ENCODE data around the gene ABCB6. TPM values are rescaled to one million over a fixed set of nuclear protein-coding genes. Genes with fewer than 3 reads are reported as not detected.

The ABCB6 gene
- total RNA-seq, 2 experiments from 2014 or later = 6.4 to 10.2 TPM

- POLR2A ChIA-PET = interaction anchor here (0.9 kb wide), 1 partner anchor 8 kb away, joined by 4 read pairs; no protein-coding TSS in a partner anchor
- no peaks in the 10 kb centered on the region for H3K4me1 ChIP-seq (ENCODE audit: insufficient read depth, low read length, poor library complexity, severe bottlenecking)
- no peaks in the 10 kb centered on the region for H4K20me1 ChIP-seq (ENCODE audit: insufficient read depth, low read length)
- intact Hi-C loops (cut with micrococcal nuclease; ENCODE audit: unreplicated experiment) = no loop called here
- no peaks in the 10 kb centered on the region for H3K79me2 ChIP-seq (ENCODE audit: insufficient read depth, low read depth, low read length)
- no peak overlapping the region for H2AFZ ChIP-seq (ENCODE audit: low read length)
- no peaks in the 10 kb centered on the region for H3K36me3 ChIP-seq (ENCODE audit: insufficient read depth, low read length)
- H3K27ac ChIP-seq (ENCODE audit: low read depth, low read length, poor library complexity, severe bottlenecking) = no peak overlapping the region
- CTCF ChIA-PET (ENCODE audit: unreplicated experiment) = interaction anchor here (0.7 kb wide), 1 partner anchor 28 kb away, joined by 3 read pairs; no protein-coding TSS in a partner anchor
- no peak overlapping the region for H3K4me3 ChIP-seq (ENCODE audit: low read depth, low read length, poor library complexity, severe bottlenecking)
- peaks cover 3% of the 10 kb centered on the region; the same call in 1 of the 2 replicates for H3K9me3 ChIP-seq (ENCODE audit: low read length)
- BruUV-seq (replicated peaks) = no TSS peak
- DNase-seq (ENCODE audit: low spot score) = no peak
- H3K9me2 ChIP-seq (ENCODE audit: insufficient read depth, low read length) = no peaks in the 10 kb centered on the region
- no peak overlapping the region for H3K4me2 ChIP-seq (ENCODE audit: low read length)
- no peak for TF ChIP-seq CTCF (conservative IDR thresholded peaks at IDR 0.05; ENCODE audit: low read length)
- TF ChIP-seq EZH2phosphoT487 (IDR thresholded peaks at IDR 0.05; ENCODE audit: borderline replicate concordance, low read depth, low read length) = no peak
These were observed 19.1 kb downstream of the ABCB6 start for GRCh38 chr2:219199470-219200211.

- H3K4me2 ChIP-seq (ENCODE audit: low read length) = no peak overlapping the region
- CTCF ChIA-PET (ENCODE audit: unreplicated experiment) = interaction anchor here (0.7 kb wide), 1 partner anchor 27 kb away, joined by 3 read pairs; no protein-coding TSS in a partner anchor
These were observed 19.8 kb downstream of the ABCB6 start for GRCh38 chr2:219198974-219199373.

More at GRCh38 chr2:219198974-219199373, 19.8 kb downstream of the ABCB6 start:
- no peaks in the 10 kb centered on the region for H3K9me2 ChIP-seq (ENCODE audit: insufficient read depth, low read length)
- no peaks in the 10 kb centered on the region for H3K79me2 ChIP-seq (ENCODE audit: insufficient read depth, low read depth, low read length)
- H3K9me3 ChIP-seq (ENCODE audit: low read length) = no peaks in the 10 kb centered on the region
- no peaks in the 10 kb centered on the region for H3K36me3 ChIP-seq (ENCODE audit: insufficient read depth, low read length)
- H3K4me1 ChIP-seq (ENCODE audit: insufficient read depth, low read length, poor library complexity, severe bottlenecking) = no peaks in the 10 kb centered on the region
- intact Hi-C loops (cut with micrococcal nuclease; ENCODE audit: unreplicated experiment) = no loop called here
- H2AFZ ChIP-seq (ENCODE audit: low read length) = no peak overlapping the region
- no peak overlapping the region for H3K4me3 ChIP-seq (ENCODE audit: low read depth, low read length, poor library complexity, severe bottlenecking)
- no peak for DNase-seq (ENCODE audit: low spot score)
- POLR2A ChIA-PET = no interaction called here
- H3K27ac ChIP-seq (ENCODE audit: low read depth, low read length, poor library complexity, severe bottlenecking) = no peak overlapping the region
- no peaks in the 10 kb centered on the region for H4K20me1 ChIP-seq (ENCODE audit: insufficient read depth, low read length)
- TF ChIP-seq CTCF (conservative IDR thresholded peaks at IDR 0.05; ENCODE audit: low read length) (no peak), EZH2phosphoT487 (IDR thresholded peaks at IDR 0.05; ENCODE audit: borderline replicate concordance, low read depth, low read length) (no peak)
- no TSS peak for BruUV-seq (replicated peaks)

Data from OCI-LY7 (cell line).